GM06990 (cell line): ENCODE data around the gene C11orf68.

Experiments
- DNase-seq: peaks from one replicate; pipeline ENCODE4 v3.0.0-alpha.2; 2011; ENCODE audit not compliant: insufficient read length; ENCODE audit errors: extremely low read depth
- H3K27me3 ChIP-seq: replicated peaks from 2 replicates; pipeline ENCODE4 v1.6.0; 2011; ENCODE audit warnings: low read length; ENCODE audit not compliant: control insufficient read depth, insufficient read depth
- H3K36me3 ChIP-seq: 2 replicates; pipeline ENCODE4 v1.5.1; 2011; ENCODE audit warnings: low read length; ENCODE audit not compliant: control insufficient read depth, insufficient read depth
- H3K4me3 ChIP-seq: replicated peaks from 2 replicates; pipeline ENCODE4 v1.5.1; 2011; ENCODE audit warnings: low read depth, mild to moderate bottlenecking, control low read depth, low read length
- TF ChIP-seq, protein P1 (sequence below): IDR thresholded peaks from 2 replicates; pipeline ENCODE4 v1.5.1; 2011; ENCODE audit warnings: low read length, control low read depth, mild to moderate bottlenecking, inconsistent platforms; ENCODE audit not compliant: insufficient read depth, poor library complexity, severe bottlenecking

C11orf68 gene

DNA sequence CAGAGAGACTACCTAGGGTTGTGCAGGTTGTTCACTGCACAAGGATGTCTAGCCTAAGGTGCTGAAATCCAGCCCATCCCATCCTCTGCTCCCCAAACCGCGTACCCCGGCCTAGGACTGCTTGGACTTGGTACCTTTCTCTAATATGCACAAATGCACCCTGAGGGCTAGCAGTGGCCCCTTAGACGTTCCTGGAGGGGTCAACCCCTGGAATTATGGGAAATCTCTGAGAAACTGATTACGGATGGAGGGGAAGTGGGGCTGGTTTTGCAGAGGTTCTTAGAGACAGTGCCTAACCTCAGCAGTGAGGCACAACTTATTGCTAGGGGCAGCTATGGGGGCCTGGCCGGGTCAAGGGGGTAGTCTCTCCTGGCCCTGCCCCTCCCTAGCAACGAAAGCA lies 2.5 kb downstream of the C11orf68 start:
- Histone ChIP-seq H3K27me3 (no peaks in the 10 kb centered on the region), H3K4me3 (no peak overlapping the region), H3K36me3 (peaks cover 2% of the 10 kb centered on the region)
- DNase-seq: no peak
- TF ChIP-seq, protein P1, sequence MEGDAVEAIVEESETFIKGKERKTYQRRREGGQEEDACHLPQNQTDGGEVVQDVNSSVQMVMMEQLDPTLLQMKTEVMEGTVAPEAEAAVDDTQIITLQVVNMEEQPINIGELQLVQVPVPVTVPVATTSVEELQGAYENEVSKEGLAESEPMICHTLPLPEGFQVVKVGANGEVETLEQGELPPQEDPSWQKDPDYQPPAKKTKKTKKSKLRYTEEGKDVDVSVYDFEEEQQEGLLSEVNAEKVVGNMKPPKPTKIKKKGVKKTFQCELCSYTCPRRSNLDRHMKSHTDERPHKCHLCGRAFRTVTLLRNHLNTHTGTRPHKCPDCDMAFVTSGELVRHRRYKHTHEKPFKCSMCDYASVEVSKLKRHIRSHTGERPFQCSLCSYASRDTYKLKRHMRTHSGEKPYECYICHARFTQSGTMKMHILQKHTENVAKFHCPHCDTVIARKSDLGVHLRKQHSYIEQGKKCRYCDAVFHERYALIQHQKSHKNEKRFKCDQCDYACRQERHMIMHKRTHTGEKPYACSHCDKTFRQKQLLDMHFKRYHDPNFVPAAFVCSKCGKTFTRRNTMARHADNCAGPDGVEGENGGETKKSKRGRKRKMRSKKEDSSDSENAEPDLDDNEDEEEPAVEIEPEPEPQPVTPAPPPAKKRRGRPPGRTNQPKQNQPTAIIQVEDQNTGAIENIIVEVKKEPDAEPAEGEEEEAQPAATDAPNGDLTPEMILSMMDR: no peak

- H3K4me3 ChIP-seq: no peak overlapping the region
- no peaks in the 10 kb centered on the region for H3K27me3 ChIP-seq
- no peak for DNase-seq
- TF ChIP-seq, protein P1: no peak
- H3K36me3 ChIP-seq: peaks cover 2% of the 10 kb centered on the region
These were observed 3.0 kb downstream of the C11orf68 start for GRCh38 chr11:65915821-65916251.

GRCh38 chr11:65915101-65915820 lies 3.6 kb downstream of the C11orf68 start:
- Histone ChIP-seq H3K4me3 (no peak overlapping the region), H3K27me3 (no peaks in the 10 kb centered on the region), H3K36me3 (peaks cover 2% of the 10 kb centered on the region)
- TF ChIP-seq, protein P1: no peak
- no peak for DNase-seq

DNA sequence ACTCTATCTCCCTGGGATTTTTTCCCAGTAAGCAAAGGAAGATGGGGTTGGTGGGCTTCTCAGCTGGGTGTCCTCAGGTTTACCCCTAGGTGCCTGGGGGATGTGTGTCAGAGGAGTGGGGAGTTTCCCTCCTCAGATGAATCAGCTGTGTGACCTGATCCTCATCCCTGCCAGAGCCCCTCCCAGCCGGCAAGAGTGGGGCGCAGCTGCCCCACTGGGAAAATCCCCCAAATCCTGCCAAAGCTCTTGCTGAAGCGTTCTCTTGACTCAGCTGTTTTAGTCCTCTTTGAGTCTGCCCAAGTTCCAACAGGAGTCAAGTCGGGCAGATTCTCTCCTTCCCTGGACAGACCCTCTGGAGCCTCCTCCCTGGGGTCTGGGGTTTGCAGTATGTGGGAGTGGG lies 6.0 kb downstream of the C11orf68 start:
- TF ChIP-seq, protein P1: no peak
- DNase-seq: no peak
- H3K27me3 ChIP-seq: no peaks in the 10 kb centered on the region
- peaks cover 2% of the 10 kb centered on the region for H3K36me3 ChIP-seq
- H3K4me3 ChIP-seq: no peak overlapping the region

- Histone ChIP-seq H3K4me3 (no peak overlapping the region), H3K36me3 (no peaks in the 10 kb centered on the region), H3K27me3 (no peaks in the 10 kb centered on the region)
- DNase-seq: no peak
- TF ChIP-seq, protein P1: peak; percentile 11
These were observed 6.9 kb downstream of the C11orf68 start for GRCh38 chr11:65911682-65912568.
